Measurements from ENCODE around the gene DCAF4L1. TPM values are rescaled to one million over a fixed set of nuclear protein-coding genes. Genes with fewer than 3 reads are reported as not detected.

The DCAF4L1 gene
- total RNA-seq, 1 donor, result 0.21 TPM

- no peaks in the 10 kb centered on the region for H3K9me3 ChIP-seq (ENCODE audit: low read depth, low read length)
- no peaks in the 10 kb centered on the region for H3K4me1 ChIP-seq (ENCODE audit: insufficient read depth, low read length)
- H3K4me3 ChIP-seq (ENCODE audit: low read length), result no peak overlapping the region
- no peaks in the 10 kb centered on the region for H3K27me3 ChIP-seq (ENCODE audit: insufficient read depth, low read length)
These were observed 26.6 kb downstream of the DCAF4L1 start for GRCh38 chr4:42008011-42008786.

GRCh38 chr4:42015438-42015837 is 33.9 kb downstream of the DCAF4L1 start:
- no peaks in the 10 kb centered on the region for H3K27me3 ChIP-seq (ENCODE audit: insufficient read depth, low read length)
- no peak overlapping the region for H3K4me3 ChIP-seq (ENCODE audit: low read length)
- no peaks in the 10 kb centered on the region for H3K4me1 ChIP-seq (ENCODE audit: insufficient read depth, low read length)
- no peaks in the 10 kb centered on the region for H3K9me3 ChIP-seq (ENCODE audit: low read depth, low read length)

- Histone ChIP-seq H3K4me1 (ENCODE audit: insufficient read depth, low read length) (no peaks in the 10 kb centered on the region), H3K27me3 (ENCODE audit: insufficient read depth, low read length) (no peaks in the 10 kb centered on the region), H3K9me3 (ENCODE audit: low read depth, low read length) (no peaks in the 10 kb centered on the region), H3K4me3 (ENCODE audit: low read length) (no peak overlapping the region)
These were observed 36.9 kb downstream of the DCAF4L1 start for GRCh38 chr4:42018451-42018850.

Other genes with a start within 250 kb of the DCAF4L1 start
- 0.10 TPM for gene PHOX2B, start 233.0 kb upstream of the DCAF4L1 start, total RNA-seq
- gene TMEM33, start 46.3 kb upstream of the DCAF4L1 start, total RNA-seq, result 44.5 TPM
- gene SLC30A9, start 8.8 kb downstream of the DCAF4L1 start, total RNA-seq, result 29.5 TPM
- gene BEND4, start 170.9 kb downstream of the DCAF4L1 start, total RNA-seq, result 1.0 TPM